MCF 10A (cell line): Measurements from ENCODE around the gene FAM168B. TPM values are rescaled to one million over a fixed set of nuclear protein-coding genes. Genes with fewer than 3 reads are reported as not detected.

Source experiments
- BruUV-seq: library from RNA; stranded (reverse); fragments of 400-500 nt; replicated peaks from 2 replicates; lab custom pipeline; 2021; lab: Mats Ljungman, UMichigan
- CTCF ChIA-PET: fragments of 300-600 bp; sonication (Branson Sonifier 250); formaldehyde crosslinking; extraction: SDS; loops from one replicate; lab custom pipeline; 2021; ENCODE audit warnings: antibody characterized with exemption, inconsistent platforms; lab: Yijun Ruan, JAX
- POLR2A ChIA-PET: fragments of 300-600, 350-650 bp; sonication (Branson Sonifier 250); formaldehyde crosslinking; extraction: SDS; loops from one replicate; lab custom pipeline; 2020; ENCODE audit warnings: antibody characterized with exemption, inconsistent platforms; lab: Yijun Ruan, JAX
- DNase-seq: peaks from one replicate; pipeline ENCODE4 v3.0.0-alpha.2; 2018; ENCODE audit not compliant: unreplicated experiment
- H3K27ac Mint-ChIP-seq: one replicate; pipeline ENCODE4 v1.8.0; 2022; ENCODE audit warnings: mild to moderate bottlenecking, low read depth, mixed read lengths; ENCODE audit not compliant: unreplicated experiment
- H3K27me3 Mint-ChIP-seq: one replicate; pipeline ENCODE4 v1.8.0; 2022; ENCODE audit warnings: mixed read lengths; ENCODE audit not compliant: insufficient read depth, unreplicated experiment
- H3K36me3 Mint-ChIP-seq: one replicate; pipeline ENCODE4 v1.8.0; 2022; ENCODE audit warnings: mild to moderate bottlenecking, moderate library complexity, mixed read lengths; ENCODE audit not compliant: insufficient read depth, unreplicated experiment
- H3K4me1 Mint-ChIP-seq: one replicate; pipeline ENCODE4 v1.8.0; 2022; ENCODE audit warnings: mixed read lengths; ENCODE audit not compliant: insufficient read depth, unreplicated experiment
- H3K4me3 Mint-ChIP-seq: one replicate; pipeline ENCODE4 v1.8.0; 2022; ENCODE audit warnings: mild to moderate bottlenecking, moderate library complexity, mixed read lengths; ENCODE audit not compliant: unreplicated experiment
- H3K9me3 Mint-ChIP-seq: one replicate; pipeline ENCODE4 v1.8.0; 2022; ENCODE audit warnings: mixed read lengths; ENCODE audit not compliant: unreplicated experiment
- intact Hi-C: fragments of 100-400 bp; cut with micrococcal nuclease; formaldehyde crosslinking; loops from 2 replicates; pipeline ENCODE4 v1.14.1; 2022
- total RNA-seq: library from RNA; stranded (reverse); gene quantifications from 2 replicates; pipeline ENCODE4 v1.2.3, GENCODE V29; 2022
- TF ChIP-seq, protein P1 (sequence below): fragments of 200-600 bp; IDR thresholded peaks from one replicate; pipeline ENCODE4 v1.8.0; 2022; ENCODE audit warnings: antibody characterized with exemption, mild to moderate bottlenecking; ENCODE audit not compliant: unreplicated experiment

The FAM168B gene
- total RNA-seq, 1 experiment from 2014 or later, result 159 TPM

- Mint-ChIP-seq H3K27me3 (no peaks in the 10 kb centered on the region), H3K36me3 (peaks cover 21% of the 10 kb centered on the region), H3K9me3 (no peaks in the 10 kb centered on the region), H3K4me1 (no peaks in the 10 kb centered on the region), H3K4me3 (no peak overlapping the region), H3K27ac (no peak overlapping the region)
- TF ChIP-seq, protein P1, sequence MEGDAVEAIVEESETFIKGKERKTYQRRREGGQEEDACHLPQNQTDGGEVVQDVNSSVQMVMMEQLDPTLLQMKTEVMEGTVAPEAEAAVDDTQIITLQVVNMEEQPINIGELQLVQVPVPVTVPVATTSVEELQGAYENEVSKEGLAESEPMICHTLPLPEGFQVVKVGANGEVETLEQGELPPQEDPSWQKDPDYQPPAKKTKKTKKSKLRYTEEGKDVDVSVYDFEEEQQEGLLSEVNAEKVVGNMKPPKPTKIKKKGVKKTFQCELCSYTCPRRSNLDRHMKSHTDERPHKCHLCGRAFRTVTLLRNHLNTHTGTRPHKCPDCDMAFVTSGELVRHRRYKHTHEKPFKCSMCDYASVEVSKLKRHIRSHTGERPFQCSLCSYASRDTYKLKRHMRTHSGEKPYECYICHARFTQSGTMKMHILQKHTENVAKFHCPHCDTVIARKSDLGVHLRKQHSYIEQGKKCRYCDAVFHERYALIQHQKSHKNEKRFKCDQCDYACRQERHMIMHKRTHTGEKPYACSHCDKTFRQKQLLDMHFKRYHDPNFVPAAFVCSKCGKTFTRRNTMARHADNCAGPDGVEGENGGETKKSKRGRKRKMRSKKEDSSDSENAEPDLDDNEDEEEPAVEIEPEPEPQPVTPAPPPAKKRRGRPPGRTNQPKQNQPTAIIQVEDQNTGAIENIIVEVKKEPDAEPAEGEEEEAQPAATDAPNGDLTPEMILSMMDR, result no peak
- DNase-seq, result no peak
- CTCF ChIA-PET, result interaction anchor here (1.2 kb wide), 1 partner anchor 241 kb away, joined by 3 read pairs; no protein-coding TSS in a partner anchor
- intact Hi-C loops, result no loop called here
- BruUV-seq, result no TSS peak
- POLR2A ChIA-PET, result no interaction called here
These were observed 53.7 kb downstream of the FAM168B start for GRCh38 chr2:131039535-131039907.

DNA sequence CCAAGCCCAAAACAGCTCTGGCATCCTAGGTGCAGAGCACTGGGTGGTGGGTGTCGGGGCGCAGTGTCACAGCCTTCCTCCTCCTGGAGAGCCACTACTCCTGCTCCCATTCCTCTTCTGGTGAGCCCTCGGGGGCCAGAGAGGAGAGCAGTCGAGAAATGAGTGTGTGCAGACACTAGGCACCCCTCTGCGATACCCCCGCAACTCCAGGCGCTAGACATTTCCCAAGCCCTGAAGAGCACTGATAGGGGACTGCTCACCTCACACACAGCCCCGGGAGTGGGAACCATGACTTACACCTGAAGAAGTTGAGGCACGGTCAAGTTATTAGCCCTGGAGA, 54.2 kb downstream of the FAM168B start:
- Mint-ChIP-seq H3K9me3 (no peaks in the 10 kb centered on the region), H3K27ac (no peak overlapping the region), H3K4me3 (no peak overlapping the region), H3K4me1 (peaks cover 2% of the 10 kb centered on the region), H3K27me3 (no peaks in the 10 kb centered on the region), H3K36me3 (peaks cover 17% of the 10 kb centered on the region)
- ChIA-PET POLR2A (interaction anchor here (0.7 kb wide), 1 partner anchor 739 kb away, joined by 3 read pairs; no protein-coding TSS in a partner anchor), CTCF (interaction anchor here (1.1 to 1.2 kb wide), 2 partner anchors 14 to 240 kb away, joined by 3 read pairs; no protein-coding TSS in a partner anchor)
- DNase-seq, result no peak
- intact Hi-C loops, result no loop called here
- no TSS peak for BruUV-seq
- TF ChIP-seq, protein P1, result no peak

- no TSS peak for BruUV-seq
- ChIA-PET POLR2A (interaction anchor here (0.7 kb wide), 1 partner anchor 738 kb away, joined by 3 read pairs; no protein-coding TSS in a partner anchor), CTCF (interaction anchor here (1.1 to 2.6 kb wide), 3 partner anchors 8 to 240 kb away, joined by 3 to 6 read pairs (median 3); no protein-coding TSS in a partner anchor)
- Mint-ChIP-seq H3K9me3 (no peaks in the 10 kb centered on the region), H3K4me1 (peaks cover 8% of the 10 kb centered on the region), H3K27me3 (no peaks in the 10 kb centered on the region), H3K27ac (no peak overlapping the region), H3K36me3 (peaks cover 15% of the 10 kb centered on the region), H3K4me3 (no peak overlapping the region)
- no peak for DNase-seq
- TF ChIP-seq, protein P1, result no peak
- intact Hi-C loops, result no loop called here
These were observed 54.8 kb downstream of the FAM168B start for GRCh38 chr2:131038258-131039100.
